HepG2 (cell line): ENCODE results near the gene ABTB2. TPM values are rescaled to one million over a fixed set of nuclear protein-coding genes. Genes with fewer than 3 reads are reported as not detected.

Source experiments
- ASH2L ChIP-seq: fragments of 300-600, 200-600 bp; sonication (generic); IDR thresholded peaks from 2 replicates; pipeline ENCODE4 v1.7.0; 2017; ENCODE audit warnings: low read depth, mild to moderate bottlenecking, moderate library complexity, mixed read lengths, low read length; ENCODE audit not compliant: insufficient read length
- ATF2 ChIP-seq: sonication (generic); formaldehyde crosslinking; IDR thresholded peaks from 2 replicates; pipeline ENCODE4 v1.4.0; 2020; ENCODE audit warnings: missing genetic modification reagents
- CC2D1A ChIP-seq: sonication (generic); formaldehyde crosslinking; IDR thresholded peaks from 2 replicates; pipeline ENCODE4 v1.8.1; 2023; ENCODE audit warnings: mild to moderate bottlenecking, missing genetic modification reagents
- FOXM1 ChIP-seq: sonication (generic); formaldehyde crosslinking; IDR thresholded peaks from 2 replicates; pipeline ENCODE4 v1.5.0; 2020; ENCODE audit warnings: missing genetic modification reagents
- FOXO1 ChIP-seq: sonication (generic); formaldehyde crosslinking; IDR thresholded peaks from 2 replicates; pipeline ENCODE4 v1.4.0; 2020; ENCODE audit warnings: missing genetic modification reagents
- HOXA5 ChIP-seq: sonication (generic); formaldehyde crosslinking; IDR thresholded peaks from 2 replicates; pipeline ENCODE4 v1.4.0; 2020; ENCODE audit warnings: missing genetic modification reagents
- KDM2A ChIP-seq: sonication (generic); formaldehyde crosslinking; IDR thresholded peaks from 2 replicates; pipeline ENCODE4 v1.4.0; 2020; ENCODE audit warnings: low read depth, missing genetic modification reagents, borderline replicate concordance
- KMT2B ChIP-seq: IDR thresholded peaks from 2 replicates; pipeline ENCODE4 v1.6.1; 2016; ENCODE audit warnings: missing genetic modification reagents, missing compliant biosample characterization
- MYC ChIP-seq: sonication (generic); formaldehyde crosslinking; IDR thresholded peaks from 2 replicates; pipeline ENCODE4 v1.9.0; 2021; ENCODE audit warnings: missing genetic modification reagents, borderline replicate concordance
- NAIF1 ChIP-seq: sonication (generic); formaldehyde crosslinking; IDR thresholded peaks from 2 replicates; pipeline ENCODE4 v1.5.0; 2020; ENCODE audit warnings: mild to moderate bottlenecking, missing genetic modification reagents, borderline replicate concordance
- NCOR1 ChIP-seq: fragments of 200-600 bp; sonication (generic); IDR thresholded peaks from 2 replicates; pipeline ENCODE4 v1.7.0; 2017; ENCODE audit warnings: antibody characterized with exemption, low read length, borderline replicate concordance
- POLR2AphosphoS5 ChIP-seq: IDR thresholded peaks from 2 replicates; pipeline ENCODE4 v1.6.1; 2012; ENCODE audit warnings: low read depth, low read length
- SAP130 ChIP-seq: IDR thresholded peaks from 2 replicates; pipeline ENCODE4 v1.6.1; 2016; ENCODE audit warnings: low read depth
- TEAD3 ChIP-seq: optimal IDR thresholded peaks from 2 replicates; pipeline ENCODE3; 2016; ENCODE audit warnings: borderline replicate concordance
- XRCC5 ChIP-seq: fragments of 200-400 bp; formaldehyde crosslinking; optimal IDR thresholded peaks from 2 replicates; pipeline ENCODE3; 2017; ENCODE audit warnings: mild to moderate bottlenecking, low read length
- ZBTB3 ChIP-seq: sonication (generic); formaldehyde crosslinking; IDR thresholded peaks from 2 replicates; pipeline ENCODE4 v1.4.0; 2020; ENCODE audit warnings: low read depth, mild to moderate bottlenecking, moderate library complexity, missing genetic modification reagents, borderline replicate concordance
- ZBTB34 ChIP-seq: sonication (generic); formaldehyde crosslinking; IDR thresholded peaks from 2 replicates; pipeline ENCODE4 v1.8.0; 2022; ENCODE audit warnings: mild to moderate bottlenecking, missing genetic modification reagents
- ZBTB7A ChIP-seq: sonication (generic); formaldehyde crosslinking; IDR thresholded peaks from 2 replicates; pipeline ENCODE4 v1.8.0; 2022; ENCODE audit warnings: mild to moderate bottlenecking, missing genetic modification reagents
- ZFP41 ChIP-seq: sonication (generic); formaldehyde crosslinking; IDR thresholded peaks from 2 replicates; pipeline ENCODE4 v1.4.0; 2020; ENCODE audit warnings: mild to moderate bottlenecking, missing genetic modification reagents, borderline replicate concordance
- ZNF556 ChIP-seq: sonication (generic); formaldehyde crosslinking; IDR thresholded peaks from 2 replicates; pipeline ENCODE4 v1.4.0; 2020; ENCODE audit warnings: mild to moderate bottlenecking, missing genetic modification reagents, borderline replicate concordance
- ZNF672 ChIP-seq: sonication (generic); formaldehyde crosslinking; IDR thresholded peaks from 2 replicates; pipeline ENCODE4 v1.8.1; 2022; ENCODE audit warnings: missing genetic modification reagents
- ZSCAN22 ChIP-seq: sonication (generic); formaldehyde crosslinking; IDR thresholded peaks from 2 replicates; pipeline ENCODE4 v1.4.0; 2020; ENCODE audit warnings: mild to moderate bottlenecking, missing genetic modification reagents
- polyA plus RNA-seq, 8 experiments: library from polyadenylated mRNA; depleted of rRNA in 3 of 8; stranded (reverse) in 7 of 8; unstranded in 1 of 8; fragments of >200 nt; fragmentation: Illumina TruSeq in 4 of 8; extraction: Trizol in 4 of 8; gene quantifications; 2 replicates each; pipeline versions ENCODE4 v1.2.1 to v1.2.3, GENCODE V29; 2011 to 2016; ENCODE audit warnings: low read depth in 4 of 8, missing spikeins in 1 of 8, mixed read lengths in 1 of 8; ENCODE audit not compliant: insufficient read depth in 1 of 8
- total RNA-seq, 5 experiments: library from RNA; depleted of rRNA; stranded (reverse); fragments of >200 nt; fragmentation: Illumina TruSeq; extraction: Trizol; gene quantifications; 2 replicates each; pipeline ENCODE4 v1.2.3, GENCODE V29; 2016; ENCODE audit warnings: low read depth in 1 of 5
- TF ChIP-seq, protein P1 (sequence below): sonication (generic); formaldehyde crosslinking; IDR thresholded peaks from 2 replicates; pipeline ENCODE4 v1.5.1; 2020; ENCODE audit warnings: mild to moderate bottlenecking, missing genetic modification reagents, borderline replicate concordance
- TF ChIP-seq, protein P2 (sequence below): sonication (generic); formaldehyde crosslinking; IDR thresholded peaks from 2 replicates; pipeline ENCODE4 v1.4.0; 2020; ENCODE audit warnings: mild to moderate bottlenecking, low read depth, missing genetic modification reagents

ABTB2 gene
- total and polyA plus RNA-seq, 2 of the 13 experiments (the other 11 are each of a cell fraction or from before 2014, with no cell fraction given): 5.1 to 15.4 TPM

GRCh38 chr11:34308913-34309585 lies 48.8 kb downstream of the ABTB2 start (continued):
- TF ChIP-seq FOXM1 (CRISPR knock-in tag) (no peak), ZBTB3 (CRISPR knock-in tag) (no peak), HOXA5 (no peak), KDM2A (CRISPR knock-in tag) (no peak), ZFP41 (CRISPR knock-in tag) (no peak), CC2D1A (no peak), FOXO1 (CRISPR knock-in tag) (peak; percentile 47; the same call in 1 of the 2 replicates), ATF2 (CRISPR knock-in tag) (0 out of 2 replicates have a peak, but pooled peaks have one; percentile 37), ZNF556 (no peak), ASH2L (no peak), SAP130 (CRISPR knock-in tag) (peak; percentile 78), POLR2AphosphoS5 (no peak), NCOR1 (peak; percentile 20; the same call in 1 of the 2 replicates), ZBTB34 (CRISPR knock-in tag) (no peak), NAIF1 (CRISPR knock-in tag) (no peak), XRCC5 (peak; percentile 37), ZSCAN22 (CRISPR knock-in tag) (no peak), ZNF672 (CRISPR knock-in tag) (no peak), TEAD3 (CRISPR knock-in tag) (peak; percentile 18), ZBTB7A (CRISPR knock-in tag) (no peak), KMT2B (0 out of 2 replicates have a peak, but pooled peaks have one; percentile 27), MYC (CRISPR knock-in tag) (no peak)
- TF ChIP-seq, protein P1, sequence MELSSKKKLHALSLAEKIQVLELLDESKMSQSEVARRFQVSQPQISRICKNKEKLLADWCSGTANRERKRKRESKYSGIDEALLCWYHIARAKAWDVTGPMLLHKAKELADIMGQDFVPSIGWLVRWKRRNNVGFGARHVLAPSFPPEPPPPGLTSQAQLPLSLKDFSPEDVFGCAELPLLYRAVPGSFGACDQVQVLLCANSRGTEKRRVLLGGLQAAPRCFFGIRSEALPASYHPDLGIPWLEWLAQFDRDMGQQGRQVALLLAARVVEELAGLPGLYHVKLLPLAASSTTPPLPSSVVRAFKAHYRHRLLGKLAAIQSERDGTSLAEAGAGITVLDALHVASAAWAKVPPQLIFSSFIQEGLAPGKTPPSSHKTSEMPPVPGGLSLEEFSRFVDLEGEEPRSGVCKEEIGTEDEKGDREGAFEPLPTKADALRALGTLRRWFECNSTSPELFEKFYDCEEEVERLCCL (CRISPR knock-in tag): no peak
- TF ChIP-seq, protein P2, sequence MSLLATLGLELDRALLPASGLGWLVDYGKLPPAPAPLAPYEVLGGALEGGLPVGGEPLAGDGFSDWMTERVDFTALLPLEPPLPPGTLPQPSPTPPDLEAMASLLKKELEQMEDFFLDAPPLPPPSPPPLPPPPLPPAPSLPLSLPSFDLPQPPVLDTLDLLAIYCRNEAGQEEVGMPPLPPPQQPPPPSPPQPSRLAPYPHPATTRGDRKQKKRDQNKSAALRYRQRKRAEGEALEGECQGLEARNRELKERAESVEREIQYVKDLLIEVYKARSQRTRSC (CRISPR knock-in tag): no peak
